HG03439 (cell line): ENCODE data around the gene ZNF774.
"Not testable (repeated sequence)": the region's sequence is repeated elsewhere in the genome, so short reads cannot be mapped to it uniquely, and the experiment has no call there.

ENCODE experiments used
- ATAC-seq: cut with Tn5 transposase; IDR thresholded peaks from one replicate; pipeline ENCODE4 v1.9.1; 2021; ENCODE audit warnings: mild to moderate bottlenecking, moderate library complexity; ENCODE audit not compliant: unreplicated experiment

ZNF774 gene

DNA sequence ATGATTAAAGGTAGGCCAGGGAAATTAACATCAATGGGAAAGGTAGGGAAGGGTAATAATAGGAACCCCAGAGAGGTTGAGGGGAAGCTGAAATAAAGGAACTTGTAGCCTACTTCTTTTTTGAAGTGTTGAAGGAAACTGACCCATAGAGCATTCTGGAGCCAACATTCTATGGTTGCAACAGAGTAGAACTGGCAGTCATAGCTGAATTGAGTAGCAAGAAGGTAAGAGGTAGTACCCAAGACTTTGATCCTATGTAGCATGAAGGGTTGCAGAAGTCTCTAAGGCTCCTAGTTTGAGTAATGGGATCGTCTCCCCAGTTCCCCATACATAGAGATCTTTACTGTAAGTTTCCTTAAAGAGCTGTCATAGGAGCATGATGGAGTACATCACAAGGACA is 7.4 kb upstream of the ZNF774 start:
- ATAC-seq: no peak

GRCh38 chr15:90345857-90346256 is 6.2 kb upstream of the ZNF774 start:
- ATAC-seq: no peak

DNA sequence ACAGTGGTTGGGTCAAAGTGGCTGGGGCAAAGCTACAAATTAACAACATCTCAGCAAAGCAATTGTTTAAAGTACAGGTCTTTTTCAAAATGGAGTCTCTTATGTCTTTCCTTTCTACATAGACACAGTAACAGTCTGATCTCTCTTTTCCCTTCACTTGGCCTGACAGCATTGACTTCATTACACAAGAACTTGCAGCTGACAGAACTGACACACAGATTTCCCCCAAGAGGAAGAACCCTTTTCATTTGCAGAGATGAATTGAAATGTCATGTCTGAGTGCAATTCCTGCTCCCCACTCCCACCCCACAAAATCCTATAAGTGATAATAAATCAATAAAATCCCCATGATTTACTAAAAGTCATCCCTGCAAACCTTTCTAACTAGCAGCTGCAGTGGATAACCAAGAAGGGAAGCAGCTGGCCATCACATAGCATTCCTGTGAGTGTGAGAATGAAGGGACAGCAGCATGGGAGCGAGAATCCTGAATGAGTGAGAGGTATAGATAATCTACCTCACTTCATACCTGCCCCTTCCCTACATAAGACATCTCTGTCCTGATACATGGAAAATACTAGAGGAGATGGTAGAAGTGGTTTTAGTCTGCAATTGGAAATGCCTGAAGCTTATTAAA is 4.5 kb upstream of the ZNF774 start:
- not testable (repeated sequence) for ATAC-seq

GRCh38 chr15:90348456-90348855 is 3.6 kb upstream of the ZNF774 start:
- no peak for ATAC-seq

DNA sequence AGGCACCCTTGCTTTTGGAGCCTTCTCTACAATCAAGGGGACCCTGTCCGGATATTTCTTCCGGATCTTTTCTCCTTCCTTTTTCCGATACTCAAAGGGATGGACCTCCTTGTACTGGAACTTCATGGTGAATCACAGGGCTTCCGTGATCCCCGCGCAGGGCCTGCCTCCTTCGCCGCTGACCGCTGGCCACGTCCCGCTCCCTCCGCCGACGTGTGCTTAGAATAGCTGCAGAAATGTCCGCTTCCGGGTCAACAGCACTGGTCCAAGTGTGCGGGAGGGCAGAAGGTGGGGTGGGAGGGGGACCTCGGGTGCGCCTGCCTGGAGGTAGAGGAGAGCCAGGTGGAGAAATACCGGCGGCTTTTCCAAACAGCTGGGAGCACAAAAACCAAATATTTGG is 3.0 kb upstream of the ZNF774 start:
- no peak for ATAC-seq

DNA sequence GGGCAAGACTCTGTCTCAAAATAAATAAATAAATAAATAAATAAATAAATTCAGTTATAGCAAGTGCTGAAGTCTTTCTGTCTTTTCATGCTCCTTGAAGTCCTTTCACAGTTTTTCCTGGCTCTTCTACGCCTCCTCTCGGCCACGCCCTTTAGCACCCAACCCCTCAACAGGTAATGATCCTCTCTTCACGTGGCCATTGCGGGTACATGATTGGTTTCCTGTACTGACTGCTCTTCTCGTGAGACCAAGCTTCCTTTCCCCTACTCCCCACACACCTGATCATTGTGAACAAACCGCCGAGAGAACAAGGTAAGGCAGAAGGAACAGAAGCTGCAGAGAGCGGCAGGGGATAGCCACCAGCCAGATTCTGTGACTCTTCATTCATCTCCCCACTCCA is 2.3 kb upstream of the ZNF774 start:
- no peak for ATAC-seq

- ATAC-seq: no peak
These were observed 491 bp upstream of the ZNF774 start for GRCh38 chr15:90351479-90352106.

- no peak for ATAC-seq
These were observed 2.9 kb downstream of the ZNF774 start for GRCh38 chr15:90354986-90355385.

GRCh38 chr15:90358124-90359033 is 6.3 kb downstream of the ZNF774 start:
- no peak for ATAC-seq

- ATAC-seq: no peak
These were observed 8.7 kb downstream of the ZNF774 start for GRCh38 chr15:90360746-90361145.

- no peak for ATAC-seq
These were observed 10.8 kb downstream of the ZNF774 start for GRCh38 chr15:90362936-90363212.

DNA sequence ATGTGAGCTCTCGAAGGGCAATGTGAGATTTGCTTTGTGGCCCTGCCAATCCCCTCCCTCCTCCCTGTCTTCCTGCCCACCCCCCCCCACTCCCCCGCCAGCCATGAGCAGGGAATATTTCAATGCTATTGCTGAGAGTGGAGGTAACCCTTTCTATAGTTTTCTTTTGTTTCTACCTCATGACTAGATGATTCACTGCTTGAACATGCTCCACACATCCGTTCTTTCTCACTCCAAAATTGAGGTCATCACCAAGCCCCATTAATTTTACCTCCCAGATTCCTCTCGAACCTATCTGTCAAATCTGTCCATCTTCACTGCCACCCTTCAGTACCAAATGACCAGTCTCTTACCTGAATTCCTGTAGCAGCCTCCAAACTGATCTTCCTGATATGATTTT is 12.2 kb downstream of the ZNF774 start:
- ATAC-seq: no peak

GRCh38 chr15:90365414-90366055 is 13.5 kb downstream of the ZNF774 start:
- no peak for ATAC-seq

GRCh38 chr15:90367576-90367975 is 15.5 kb downstream of the ZNF774 start:
- no peak for ATAC-seq

DNA sequence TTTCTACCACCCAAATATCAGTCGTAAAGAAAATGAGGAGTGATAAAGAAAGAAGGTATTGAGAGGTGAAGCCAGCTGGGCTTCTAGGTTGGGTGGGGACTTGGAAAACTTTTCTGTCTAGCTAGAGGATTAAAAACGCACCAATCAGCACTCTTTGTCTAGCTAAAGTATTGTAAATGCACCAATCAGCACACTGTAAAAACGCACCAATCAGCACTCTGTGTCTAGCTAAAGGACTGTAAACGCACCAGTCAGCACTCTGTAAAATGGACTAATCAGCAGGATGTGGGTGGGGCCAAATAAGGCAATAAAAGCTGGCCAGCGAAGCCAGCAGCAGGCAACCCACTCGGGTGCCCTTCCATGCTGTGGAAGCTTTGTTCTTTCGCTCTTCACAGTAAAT is 23.0 kb downstream of the ZNF774 start:
- ATAC-seq: no peak

DNA sequence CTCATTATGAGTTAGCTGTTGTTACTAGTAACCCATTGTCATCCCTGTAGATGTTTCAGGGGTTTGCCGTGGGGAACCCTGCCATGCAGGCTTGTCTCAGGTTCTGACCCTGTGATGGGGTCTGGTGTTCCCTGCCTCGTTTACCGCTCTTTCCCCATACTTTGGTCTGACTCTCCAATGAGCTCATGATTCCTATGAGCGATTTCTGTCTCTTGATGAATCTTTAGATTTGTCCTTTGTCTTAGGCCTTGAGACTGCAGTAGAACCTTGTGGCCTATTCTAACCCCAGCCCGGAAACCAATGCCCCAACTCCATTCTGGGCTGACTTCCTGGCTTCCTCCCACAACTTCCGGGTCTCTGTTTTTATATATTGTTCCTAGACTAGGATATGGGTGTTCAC is 24.7 kb downstream of the ZNF774 start:
- ATAC-seq: no peak

DNA sequence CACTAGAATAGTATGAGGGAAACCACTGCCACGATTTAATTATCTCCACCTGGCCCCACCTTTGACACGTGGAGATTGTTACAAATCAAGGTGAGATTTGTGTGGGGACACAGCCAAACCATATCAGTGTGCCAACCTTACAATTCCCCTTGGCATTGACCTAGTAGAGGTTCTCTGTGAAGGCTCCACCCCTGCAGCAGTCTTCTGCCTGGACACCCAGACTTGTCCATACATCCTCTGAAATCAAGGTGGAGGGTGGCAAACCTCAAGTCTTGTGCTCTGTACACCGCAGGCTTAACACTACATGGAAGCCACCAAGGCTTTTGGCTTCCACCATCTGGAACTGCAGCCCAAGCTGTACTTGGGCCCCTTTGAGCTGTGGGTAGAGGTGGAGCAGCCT is 27.2 kb downstream of the ZNF774 start:
- ATAC-seq: no peak

DNA sequence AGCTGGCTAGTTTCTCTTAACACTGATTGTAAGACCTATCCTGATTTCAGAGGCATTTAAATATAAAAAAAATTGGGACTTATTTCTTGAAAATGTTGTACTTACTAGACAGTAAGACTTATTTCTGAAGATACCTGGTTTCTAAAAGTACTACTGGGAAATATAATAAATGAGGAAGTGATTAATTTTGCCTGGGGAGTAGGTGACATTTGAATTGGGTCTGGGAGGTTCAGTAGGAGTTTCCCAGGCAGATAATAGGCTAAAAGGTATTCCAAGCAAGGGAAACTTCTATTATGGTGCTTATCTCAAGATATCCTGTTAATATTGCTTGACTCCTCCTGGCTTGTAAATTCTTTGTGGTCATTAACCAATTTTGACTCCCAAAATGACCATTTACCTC is 29.4 kb downstream of the ZNF774 start:
- no peak for ATAC-seq

GRCh38 chr15:90382320-90382719 is 30.2 kb downstream of the ZNF774 start:
- no peak for ATAC-seq

- no peak for ATAC-seq
These were observed 34.1 kb downstream of the ZNF774 start for GRCh38 chr15:90386221-90386620.

- peak; percentile 91 for ATAC-seq
These were observed 35.7 kb downstream of the ZNF774 start, which contains the start of gene IQGAP1 for GRCh38 chr15:90387534-90388461. Gene IQGAP1, plus strand, starts transcription at chr15:90388242. Its CDS starts 100 bp downstream, at chr15:90388342.
